NOMO-1 treated with dmso at 0.1 percent for 144 hours (cell line): ENCODE data around the gene CCDC39.

Experiments
- DNase-seq: peaks from one replicate; lab custom pipeline; 2025; ENCODE audit not compliant: unreplicated experiment; lab: John Stamatoyannopoulos, UW

The CCDC39 gene

DNA sequence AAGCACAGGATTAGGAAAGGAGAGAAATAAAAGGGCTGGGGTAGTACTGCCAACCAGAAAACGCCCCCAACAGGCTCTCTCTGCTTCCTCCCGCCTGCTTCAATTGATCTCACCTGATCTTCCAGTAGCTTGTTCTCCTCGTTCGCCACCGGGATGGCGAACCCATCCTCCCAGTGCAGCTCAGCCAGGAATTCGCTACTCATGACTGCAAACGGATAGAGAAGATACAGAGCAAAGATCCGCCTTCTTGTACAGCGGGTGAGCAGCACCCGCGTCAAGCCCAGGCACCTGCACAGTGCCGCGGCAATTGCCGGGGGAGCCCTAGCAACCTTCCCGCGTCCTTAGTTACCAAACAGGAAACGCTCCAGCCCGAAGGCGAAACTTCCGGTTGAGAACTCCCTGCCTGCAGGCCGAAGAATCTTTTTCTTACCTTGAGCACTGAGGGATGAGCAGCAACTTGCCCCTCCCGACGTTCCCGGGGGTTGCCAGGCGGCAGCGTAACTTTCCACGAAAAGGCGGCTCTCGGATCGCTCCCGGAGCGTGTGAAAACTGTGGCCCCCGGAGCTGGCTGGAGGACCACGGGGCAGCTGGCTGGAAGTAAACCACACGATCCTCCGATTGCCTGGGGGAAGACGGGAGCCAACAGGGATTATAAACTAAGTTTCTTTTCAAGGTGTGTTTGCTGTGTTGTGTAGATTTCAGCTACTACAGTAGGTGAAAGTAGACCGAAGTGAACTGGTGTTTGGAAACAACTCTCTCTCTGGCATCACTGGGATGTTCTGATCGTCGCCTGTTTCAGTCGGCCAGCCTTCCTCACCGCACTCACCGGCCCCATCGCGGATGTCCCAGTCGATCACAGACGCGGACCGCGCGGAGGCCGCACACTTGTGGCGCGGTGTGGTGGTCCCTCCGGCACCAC, at the start of gene CCDC39:
CCDC39 (minus strand) TSS at position 312 of the 919 bp plus-strand sequence; CDS start at position 203, 109 bp downstream.
- DNase-seq, result no peak

DNA sequence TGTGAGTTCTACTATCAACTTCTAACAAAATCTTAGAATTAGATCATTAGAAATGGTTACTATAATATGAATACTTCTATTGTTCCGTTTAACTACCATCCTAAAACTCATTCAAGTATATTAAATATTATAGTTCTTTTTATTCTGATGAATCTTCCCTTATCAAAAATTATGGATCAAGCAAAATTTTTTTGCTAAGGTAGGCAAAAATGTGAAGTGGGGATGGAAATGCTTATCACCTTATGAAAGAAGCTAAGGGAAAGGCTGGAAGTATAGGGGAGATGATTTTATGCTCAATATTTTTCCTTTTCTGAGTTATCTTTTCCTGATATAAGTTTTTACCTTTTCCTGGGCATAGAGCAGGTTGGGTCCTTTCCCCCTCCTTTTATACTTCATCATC, 40.7 kb upstream of the CCDC39 start:
- no peak for DNase-seq

DNA sequence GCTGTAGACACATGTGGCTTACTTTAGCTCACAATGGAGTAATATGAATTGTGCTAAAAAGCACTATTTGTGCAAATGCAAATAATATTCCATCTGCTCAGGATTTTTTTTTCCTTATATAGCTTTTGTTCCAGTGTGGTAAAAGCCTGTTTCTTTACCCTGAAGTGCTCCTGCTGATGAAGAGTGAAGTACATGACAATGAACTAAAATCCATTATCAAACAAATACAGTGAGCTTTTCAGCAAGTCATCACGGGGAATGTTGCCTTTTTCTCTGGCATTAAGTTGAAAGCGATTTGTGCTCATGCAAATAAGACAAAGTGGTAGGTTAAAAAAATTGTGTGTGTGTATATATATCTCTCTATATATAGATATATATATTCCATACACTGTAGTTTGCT, 28.6 kb upstream of the CCDC39 start:
- DNase-seq, result no peak

DNA sequence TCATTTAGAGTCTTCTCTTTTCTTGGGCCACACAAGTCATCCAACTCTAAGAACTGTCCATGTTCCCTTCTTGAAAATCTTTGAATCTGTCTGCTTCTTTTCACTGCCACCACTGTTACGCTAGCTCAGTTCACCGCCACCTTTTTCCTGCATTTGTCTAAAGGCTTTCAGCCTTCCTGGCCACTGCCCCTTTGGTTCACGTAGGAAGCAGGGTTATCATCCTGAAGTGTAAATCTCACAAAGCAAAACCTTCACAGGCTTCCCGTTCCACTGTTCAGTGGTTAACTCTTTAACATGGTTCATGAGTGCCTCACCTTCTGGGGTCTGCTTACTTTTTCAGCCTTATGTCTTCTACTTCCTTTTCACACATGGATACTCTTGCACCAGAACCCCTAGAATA, 26.3 kb upstream of the CCDC39 start:
- no peak for DNase-seq

DNA sequence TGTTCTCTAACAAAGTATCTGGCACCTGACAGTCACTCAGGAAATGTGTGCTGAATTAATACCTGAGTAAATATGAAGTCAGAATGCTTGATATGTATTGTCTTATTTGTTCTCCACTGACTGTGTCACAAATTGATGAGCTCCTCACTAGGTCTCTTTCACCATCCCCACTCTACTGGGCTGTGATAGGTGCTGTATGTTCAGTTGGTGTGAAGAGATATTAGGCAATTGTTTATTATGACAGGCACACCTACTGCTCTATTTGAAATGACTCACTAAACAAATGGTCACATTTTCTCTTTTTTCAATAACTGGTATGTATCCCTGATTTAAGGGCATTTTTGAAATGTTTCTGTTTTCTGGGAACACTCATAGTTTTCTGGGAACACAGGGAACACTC, 25.2 kb upstream of the CCDC39 start:
- no peak for DNase-seq

DNA sequence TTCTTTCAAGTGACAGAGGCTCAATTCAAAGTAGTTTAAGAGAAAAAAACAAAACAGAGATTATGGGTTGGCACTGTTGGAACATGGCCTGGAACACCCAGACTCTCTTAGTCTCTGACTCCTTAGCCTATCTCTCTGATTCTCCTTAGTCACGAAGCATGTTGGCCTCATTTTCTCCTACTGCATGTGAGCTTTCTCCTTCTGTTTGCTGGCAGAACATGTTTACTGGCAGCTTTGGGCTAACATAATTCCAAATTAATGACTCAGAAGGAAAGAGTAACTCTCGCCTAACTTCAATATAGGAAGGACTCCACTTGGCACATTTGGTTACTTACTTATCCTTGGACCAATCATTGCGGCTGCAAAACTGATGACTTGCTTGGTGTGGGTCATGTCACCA, 21.7 kb upstream of the CCDC39 start:
- DNase-seq, result no peak

DNA sequence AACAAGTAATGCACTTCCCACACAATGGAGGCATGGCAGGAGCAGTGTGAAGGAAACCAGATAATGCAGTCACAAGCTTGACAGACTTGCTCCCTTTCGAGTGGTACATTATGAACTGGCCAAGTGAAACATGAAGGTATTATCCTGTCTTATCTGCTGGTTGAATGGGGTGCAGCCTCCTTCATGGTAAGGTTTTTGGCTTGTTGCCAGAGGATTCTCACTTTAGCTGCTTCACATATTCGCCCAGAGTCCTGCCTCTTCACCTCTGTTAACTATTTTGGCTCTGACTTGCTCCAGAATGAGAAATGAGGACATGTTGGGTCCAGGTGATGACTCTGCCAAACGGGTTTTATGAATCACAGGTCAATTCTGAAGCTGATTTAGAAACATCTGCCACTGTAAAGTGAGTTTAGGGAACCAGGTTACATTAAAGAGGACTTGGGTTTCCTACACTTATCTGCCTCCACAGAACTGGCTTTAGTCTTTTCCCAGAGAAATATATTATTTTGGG, 19.5 kb upstream of the CCDC39 start:
- DNase-seq, result no peak

DNA sequence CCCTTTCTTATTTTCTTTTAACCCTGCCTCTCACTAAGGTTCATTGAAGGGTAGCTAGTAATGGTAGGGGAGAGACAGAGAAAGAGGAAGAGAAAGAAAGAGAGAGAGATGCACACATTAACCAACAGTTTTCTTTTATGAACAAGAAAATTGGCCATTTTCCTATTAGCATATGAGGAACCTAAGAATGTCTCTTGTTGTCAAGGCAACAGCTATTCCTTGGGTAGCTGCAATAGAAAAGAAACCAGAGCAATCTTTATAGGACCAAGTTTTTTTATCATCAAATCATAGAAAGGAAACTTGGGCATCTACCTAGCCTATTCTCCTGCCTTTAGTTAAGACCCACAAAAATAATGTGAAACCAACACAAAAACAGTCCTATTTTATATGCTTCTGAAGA, 15.0 kb upstream of the CCDC39 start:
- DNase-seq, result no peak

DNA sequence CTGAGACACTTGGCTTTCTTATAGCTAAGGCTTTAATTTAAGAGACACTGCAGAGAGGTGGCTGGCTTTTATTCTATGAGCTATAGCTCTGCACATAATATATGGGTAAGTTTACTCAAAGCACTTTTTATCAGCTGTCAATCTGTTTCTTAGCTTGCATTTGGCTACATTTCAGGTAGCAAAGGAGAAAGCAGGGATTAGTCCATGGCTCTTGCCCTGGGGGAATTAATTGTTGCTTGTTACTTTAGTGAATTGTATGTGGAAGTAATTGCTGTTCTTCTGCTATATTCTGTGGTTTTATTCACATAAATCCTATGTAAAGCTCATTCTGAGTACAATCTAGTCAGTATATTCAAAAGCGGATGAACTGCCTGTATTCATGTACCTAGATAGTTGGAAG, 14.4 kb upstream of the CCDC39 start:
- no peak for DNase-seq

DNA sequence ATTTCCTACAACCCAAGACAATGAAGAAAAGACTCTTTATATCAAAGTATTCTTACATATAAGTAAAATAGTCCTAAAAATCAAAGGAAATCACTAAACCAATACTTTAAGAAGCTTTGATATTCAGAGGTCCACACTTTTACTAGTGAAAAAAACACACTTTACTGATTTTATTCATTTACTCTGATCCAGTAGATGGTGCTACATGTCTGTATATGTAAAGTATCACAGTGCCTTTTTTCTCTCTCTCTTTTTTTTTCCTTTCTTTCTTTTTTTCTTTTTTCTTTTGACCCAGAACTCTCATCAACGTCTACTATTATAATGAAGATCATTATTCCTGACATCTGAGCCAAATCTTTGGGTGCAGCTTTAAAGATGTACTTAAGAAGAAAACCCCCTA, 10.8 kb upstream of the CCDC39 start:
- no peak for DNase-seq

DNA sequence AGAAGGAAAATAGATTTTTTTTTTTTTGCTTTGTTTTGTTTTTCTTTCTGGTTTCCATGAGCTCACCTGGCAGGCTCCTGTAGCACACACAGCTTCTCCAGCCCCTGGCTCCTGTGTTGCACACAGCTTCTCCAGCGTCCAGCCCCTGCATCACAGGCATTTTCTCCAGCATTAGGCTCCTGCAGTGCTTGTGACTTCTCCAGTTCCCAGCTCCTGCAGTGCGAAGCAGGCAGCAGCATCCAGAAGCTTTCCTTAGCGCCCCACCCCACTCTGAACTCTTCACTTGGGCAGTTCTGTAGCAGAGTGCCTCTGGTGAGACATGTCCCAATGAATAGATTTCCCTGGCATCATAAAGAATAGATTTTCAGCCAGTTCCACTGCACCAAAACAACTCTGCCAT, 5.5 kb upstream of the CCDC39 start:
- no peak for DNase-seq

DNA sequence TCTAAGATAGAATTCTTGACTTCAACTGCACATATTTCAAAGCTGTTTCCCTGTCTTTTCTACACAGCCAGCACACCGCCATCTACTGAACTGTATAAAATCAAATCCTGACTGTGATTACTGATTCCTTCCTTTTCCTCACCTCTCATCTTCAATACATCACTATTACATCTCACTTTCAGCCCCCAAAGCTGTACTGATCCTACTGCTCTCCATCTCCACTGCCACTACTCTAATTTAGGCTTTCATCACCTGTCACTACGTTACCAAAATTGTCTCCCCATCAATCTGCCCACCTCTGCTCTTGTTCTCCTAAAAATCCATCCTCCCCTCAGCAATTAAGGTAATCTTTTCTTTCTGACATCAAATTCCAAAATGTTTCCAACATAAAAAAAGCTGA, 4.5 kb upstream of the CCDC39 start:
- no peak for DNase-seq

DNA sequence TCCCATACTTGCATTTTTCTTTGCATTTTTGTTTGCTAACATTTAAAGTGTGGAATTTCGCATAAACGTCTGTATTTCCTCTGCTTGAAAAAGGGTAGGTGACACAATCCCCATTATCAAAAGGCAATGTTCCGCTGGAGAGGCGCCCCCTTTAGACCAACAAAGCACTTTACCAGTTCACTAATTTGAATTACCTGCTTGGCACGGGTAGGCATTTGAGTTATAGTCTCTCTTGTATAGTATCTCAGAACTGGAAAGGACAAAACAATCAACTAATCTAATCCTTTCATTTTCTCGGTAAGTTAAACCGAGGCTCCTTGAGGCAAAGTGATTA, 775 bp upstream of the CCDC39 start:
- DNase-seq, result no peak

DNA sequence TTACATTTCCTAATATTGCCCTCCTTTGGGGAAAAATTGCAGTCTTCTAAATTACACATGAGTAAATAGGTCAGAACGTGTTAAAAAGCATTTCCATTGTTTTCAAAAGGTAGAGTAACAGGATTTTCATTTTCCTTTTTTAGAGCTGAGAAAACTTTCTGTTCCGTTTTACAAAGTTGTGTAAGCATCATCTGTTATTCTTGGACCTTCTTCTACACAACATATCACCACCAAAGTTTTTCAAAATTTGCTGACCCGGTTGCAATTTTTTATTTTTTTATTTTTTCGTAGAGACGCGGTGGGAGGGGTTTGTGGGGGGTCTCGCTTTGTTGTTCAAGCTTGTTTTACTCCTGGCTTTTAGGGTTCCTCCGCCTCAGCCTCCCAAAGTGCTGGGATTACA, 1.1 kb downstream of the CCDC39 start:
- DNase-seq, result no peak

DNA sequence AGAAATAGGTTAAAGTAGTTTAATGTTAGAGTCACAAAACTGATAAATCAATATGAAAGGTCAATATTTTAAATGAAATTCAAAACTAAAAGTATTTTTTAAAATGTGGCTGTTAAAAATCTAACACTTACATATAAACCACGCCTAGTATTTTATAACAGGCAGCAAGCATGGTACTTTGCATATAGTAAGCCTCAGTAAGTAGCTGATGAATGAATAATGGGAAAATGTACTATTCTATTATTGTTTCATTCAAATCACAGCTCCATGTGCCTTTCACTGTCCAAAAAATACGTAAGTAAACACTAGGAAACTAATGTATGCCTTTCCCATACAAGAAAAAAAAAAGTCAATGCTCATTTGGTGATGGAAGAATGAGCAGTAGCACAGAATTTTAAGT, 17.8 kb downstream of the CCDC39 start:
- no peak for DNase-seq

DNA sequence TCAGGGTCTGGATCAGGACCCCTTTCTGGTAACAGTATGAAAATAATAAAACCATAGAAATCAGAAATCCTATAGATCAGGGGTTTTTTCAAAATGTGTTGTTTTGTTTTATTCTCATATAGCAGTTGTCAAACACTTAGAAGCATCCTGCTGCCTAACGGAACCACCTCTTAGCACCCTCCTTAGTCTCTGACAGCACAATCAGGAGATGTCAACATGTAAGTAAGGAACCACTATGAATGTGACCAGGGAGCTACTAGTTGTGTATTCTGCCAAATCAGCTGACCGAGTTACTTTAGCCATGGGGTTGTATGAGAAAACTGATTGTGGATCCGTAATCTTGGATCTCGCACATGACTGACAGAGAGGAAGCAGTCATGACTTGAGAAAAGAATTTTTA, 22.2 kb downstream of the CCDC39 start:
- DNase-seq, result no peak

DNA sequence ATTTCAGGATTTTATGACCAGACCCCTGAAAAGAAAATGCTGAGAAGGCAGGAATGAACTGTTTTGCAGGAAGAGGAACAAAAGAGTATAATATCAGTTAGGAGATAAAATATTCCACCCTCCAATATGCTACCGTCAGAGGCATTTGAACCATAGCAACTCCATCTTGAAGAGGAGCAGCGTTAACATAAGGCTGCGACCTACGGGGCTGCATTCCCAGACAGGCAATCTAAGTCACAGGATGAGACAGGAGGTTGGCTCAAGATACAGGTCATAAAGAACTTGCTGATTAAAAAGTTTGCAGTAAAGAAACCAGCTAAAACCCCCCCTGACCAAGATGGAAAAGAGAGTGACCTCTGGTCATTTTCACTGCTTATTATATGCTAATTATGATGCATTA, 22.9 kb downstream of the CCDC39 start:
- no peak for DNase-seq

DNA sequence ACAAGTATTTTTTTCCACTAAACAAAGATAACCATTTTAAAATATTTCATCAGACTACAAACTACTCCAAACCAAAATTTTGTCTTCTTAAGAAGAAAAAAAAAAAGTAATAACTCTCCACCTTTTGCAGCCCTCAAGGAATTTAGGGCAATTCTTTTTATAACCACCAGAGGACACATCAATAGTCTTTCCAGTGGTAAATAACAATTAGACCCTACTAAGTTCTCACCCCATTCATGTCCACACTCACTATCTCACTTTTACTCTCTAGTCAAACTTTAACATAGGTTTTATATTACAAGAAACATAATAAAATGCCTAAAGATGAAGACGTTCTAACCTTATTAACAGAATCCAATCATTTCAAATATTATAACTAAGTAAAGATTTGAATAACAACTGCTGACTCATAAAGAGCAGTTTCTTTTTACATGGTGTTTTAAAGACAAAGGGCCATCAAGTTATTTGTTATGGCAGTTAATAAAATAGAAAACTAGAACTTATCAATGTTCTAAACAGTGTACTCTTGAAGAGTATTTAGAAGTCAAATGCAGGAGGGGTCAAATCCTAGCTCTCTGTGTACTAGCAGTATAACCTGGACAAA, 33.0 kb downstream of the CCDC39 start:
- DNase-seq, result no peak

DNA sequence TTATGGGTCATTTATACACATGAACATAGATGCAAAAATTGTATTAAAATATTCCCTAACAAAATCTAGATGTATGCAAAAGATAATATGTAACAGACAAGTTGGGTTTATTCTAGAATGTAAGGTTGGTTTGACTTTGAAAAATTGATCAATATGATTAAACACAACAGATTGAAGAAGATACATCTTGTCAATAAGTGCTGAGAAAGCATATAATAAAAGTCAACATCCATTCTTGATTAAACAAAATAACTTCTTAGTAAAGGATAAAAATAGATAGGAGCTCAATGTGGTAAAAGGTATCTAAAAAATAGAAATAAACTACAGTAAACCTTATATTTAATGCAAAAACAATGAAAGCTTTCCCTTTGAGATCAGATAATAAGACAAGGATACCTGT, 38.3 kb downstream of the CCDC39 start:
- no peak for DNase-seq

DNA sequence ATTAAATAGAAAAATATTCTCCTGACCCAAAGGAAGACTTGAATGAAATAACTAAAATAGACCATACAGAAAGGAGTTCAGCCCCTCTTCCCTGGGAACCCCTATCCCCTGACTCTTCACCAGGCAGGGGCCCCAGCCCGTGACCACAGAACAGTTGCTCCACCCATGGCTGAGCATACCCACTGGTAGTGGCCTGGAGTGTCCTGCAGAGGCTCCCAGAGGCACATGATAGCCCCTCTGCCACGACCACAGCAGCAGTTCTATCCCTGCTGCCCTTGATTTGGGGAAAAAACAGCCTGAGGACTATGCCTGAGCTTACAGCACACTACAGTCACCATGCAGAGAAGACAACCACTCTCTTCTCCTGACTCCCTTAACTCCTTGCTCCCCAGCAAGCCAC, 45.6 kb downstream of the CCDC39 start:
- no peak for DNase-seq

DNA sequence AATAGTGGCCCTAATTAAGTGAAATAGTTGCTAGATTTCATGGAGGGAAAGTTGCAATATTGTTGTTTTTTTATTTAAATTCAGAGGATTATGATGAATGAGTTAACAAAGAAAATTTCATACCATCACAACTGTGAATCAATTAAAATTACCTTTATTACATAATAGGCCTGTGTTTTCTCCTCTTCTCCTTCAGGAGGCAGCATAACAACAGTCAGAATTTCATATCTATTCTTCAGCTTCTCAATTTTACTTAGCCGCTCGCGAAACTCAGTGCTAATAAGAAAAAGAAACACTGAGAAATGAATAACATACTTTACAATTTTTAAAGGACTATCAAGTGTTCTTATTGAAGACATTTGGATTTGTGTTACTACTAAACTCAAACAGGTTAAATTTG, 48.0 kb downstream of the CCDC39 start:
- DNase-seq, result no peak

DNA sequence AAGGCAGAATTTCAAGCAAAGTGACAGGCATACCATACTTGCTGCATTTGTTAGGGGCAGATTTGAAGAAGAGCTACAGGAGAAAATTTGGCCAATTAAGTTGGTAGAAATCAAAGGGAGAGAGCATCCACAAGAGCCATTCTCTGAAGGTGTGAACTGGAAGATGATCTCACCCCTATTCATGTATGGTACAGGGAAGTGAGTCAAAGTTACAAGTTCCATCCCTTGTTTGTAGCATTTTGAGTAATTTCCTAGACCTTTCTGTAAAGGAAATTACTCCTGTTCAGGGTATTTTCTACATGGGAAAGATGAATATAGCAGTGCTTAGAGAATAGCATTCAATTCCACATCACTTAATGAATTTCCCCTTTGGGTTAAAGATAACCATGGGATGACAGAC, 48.9 kb downstream of the CCDC39 start:
- DNase-seq, result no peak

DNA sequence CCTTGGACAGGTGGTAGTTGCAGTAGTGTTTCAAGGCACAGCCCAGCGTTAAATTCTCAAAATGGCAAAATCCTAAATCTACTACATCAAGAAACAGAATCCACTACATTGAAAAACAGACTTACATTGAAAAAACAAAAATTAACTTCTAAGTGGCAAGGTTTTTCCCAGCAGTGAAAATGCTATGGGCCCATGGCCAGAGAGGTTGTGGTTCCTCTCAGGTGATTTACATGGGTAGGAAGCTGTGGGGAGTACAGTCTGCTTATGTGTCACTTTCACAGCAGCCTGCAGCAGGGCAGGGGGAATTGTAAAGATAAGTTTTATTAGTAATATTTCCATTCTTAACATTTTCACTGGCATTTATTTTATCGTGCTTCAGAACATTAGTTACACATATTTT, 52.4 kb downstream of the CCDC39 start:
- DNase-seq, result no peak
